HG03135 (cell line): ENCODE results near the gene KATNAL2.
"Not testable (repeated sequence)": the region's sequence is repeated elsewhere in the genome, so short reads cannot be mapped to it uniquely, and the experiment has no call there.

Experiments
- ATAC-seq: cut with Tn5 transposase; IDR thresholded peaks from one replicate; pipeline ENCODE4 v1.9.1; 2021; ENCODE audit warnings: mild to moderate bottlenecking, moderate library complexity; ENCODE audit not compliant: unreplicated experiment

The KATNAL2 gene

DNA sequence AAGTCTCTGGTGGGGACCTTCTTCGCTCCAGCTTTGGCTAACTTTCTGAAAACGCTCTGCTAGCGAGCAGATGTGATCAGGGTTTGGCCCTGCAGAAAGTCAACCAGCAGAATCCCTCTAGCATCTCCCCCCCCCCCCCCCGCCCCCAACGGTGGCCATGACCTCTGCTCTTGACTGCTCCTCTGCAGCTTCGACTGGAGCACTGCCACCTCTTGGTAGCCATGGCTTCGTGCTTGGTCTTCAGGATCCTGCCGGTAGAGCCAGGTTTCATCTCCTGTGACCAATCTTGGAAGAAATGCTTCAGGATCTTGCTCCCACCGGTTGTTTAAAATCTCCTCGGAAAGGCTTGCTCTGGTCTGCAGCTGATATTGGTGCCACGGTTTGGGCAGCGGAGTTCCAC lies 113.5 kb downstream of the KATNAL2 start:
- ATAC-seq = not testable (repeated sequence)

DNA sequence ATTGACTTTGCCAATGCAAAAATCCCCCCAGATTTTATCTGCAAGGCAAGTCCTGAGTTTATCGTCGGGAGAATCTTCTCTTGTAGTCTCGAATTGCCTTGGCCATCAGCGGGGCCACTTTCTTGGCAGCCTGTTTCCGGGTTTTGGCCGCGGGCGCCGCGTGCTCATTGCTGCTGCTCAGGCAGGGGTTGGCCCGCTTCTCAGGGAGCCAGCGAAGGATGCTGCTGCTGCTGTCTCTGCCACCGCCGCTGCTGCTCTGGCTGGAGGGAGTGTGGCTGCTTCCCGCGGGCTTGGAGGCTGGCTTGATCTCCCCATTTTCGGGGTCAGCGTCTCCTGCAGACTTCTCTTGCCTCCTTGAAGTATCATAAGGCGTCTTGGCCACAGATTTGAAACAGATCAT lies 115.5 kb downstream of the KATNAL2 start:
- no peak for ATAC-seq

DNA sequence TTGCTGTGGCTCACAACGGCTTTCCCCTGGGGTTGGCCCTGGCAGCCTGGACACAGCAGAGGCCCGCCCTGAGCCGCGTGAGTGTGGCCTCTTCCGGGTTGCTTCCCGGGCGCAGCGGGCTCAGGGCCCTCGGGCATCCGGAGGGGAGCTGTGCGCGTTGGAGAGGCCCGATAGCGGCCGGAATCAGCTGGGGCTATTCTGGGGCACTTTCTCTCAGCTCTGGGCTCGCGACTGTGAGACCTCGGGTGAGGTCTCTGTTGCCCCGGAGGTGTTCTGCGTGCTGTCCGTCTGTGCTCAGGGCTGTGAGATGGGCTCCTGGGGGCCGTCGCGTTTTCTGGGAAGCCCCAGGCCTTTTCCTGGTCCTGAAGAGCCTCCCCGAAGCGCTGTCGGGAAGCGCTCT lies 117.2 kb downstream of the KATNAL2 start:
- not testable (repeated sequence) for ATAC-seq

DNA sequence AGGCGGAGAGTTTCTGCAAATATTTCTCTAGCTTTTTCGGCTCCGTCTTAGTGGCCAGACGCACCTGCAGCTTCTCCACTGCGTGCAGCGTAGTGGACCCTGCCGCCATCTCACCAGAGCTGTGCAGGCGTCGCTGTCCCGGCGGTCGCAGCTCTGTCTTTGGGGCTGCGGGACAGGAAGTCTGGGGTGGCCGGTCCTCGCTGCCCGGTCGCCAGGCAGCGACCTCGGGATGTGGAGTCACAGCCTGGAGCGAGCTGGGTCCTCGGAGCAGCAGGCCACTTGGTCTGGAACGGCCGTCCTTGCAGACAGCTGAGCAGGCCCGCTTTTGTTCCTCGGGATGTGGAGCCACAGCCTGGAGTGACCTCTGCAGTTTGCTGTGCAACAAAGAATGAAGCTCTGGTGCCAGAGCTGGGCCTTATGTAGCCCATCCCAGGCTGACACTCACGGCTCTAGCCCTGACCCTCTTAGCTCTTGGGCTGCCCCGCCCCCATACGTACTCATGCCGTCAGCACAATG lies 117.8 kb downstream of the KATNAL2 start, which contains the start of gene ELOA2:
Gene ELOA2 (minus strand): TSS at position 466 of the 516 bp plus-strand sequence. CDS start 357 bp downstream, at position 109.
- no peak for ATAC-seq

DNA sequence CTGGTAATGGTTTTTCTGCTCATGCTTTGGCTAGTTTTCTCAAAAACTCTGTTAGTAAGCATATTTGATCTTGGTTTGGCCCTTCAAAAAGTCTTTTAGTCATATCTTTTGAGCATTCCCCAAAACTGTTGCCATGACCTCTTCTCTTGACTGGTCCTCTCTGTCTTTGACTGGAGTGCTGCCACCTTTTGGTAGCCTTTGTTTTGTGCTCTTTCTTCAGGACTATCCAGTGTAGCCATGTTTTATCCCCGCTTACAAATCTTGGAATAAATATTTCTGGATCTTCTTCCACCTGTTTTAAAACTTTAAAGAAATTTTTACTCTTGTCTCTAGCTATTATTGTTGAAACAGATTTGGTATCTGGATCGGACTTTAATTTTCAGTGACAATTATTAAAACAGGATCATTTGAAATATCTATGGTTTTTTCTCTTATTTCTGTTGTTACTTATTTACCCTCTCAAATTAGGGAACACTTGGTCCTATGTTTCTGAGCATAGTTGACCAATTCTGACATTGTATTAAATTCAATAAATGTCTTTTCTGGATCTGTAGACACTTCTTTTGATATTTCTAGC lies 119.0 kb downstream of the KATNAL2 start:
- ATAC-seq = no peak

DNA sequence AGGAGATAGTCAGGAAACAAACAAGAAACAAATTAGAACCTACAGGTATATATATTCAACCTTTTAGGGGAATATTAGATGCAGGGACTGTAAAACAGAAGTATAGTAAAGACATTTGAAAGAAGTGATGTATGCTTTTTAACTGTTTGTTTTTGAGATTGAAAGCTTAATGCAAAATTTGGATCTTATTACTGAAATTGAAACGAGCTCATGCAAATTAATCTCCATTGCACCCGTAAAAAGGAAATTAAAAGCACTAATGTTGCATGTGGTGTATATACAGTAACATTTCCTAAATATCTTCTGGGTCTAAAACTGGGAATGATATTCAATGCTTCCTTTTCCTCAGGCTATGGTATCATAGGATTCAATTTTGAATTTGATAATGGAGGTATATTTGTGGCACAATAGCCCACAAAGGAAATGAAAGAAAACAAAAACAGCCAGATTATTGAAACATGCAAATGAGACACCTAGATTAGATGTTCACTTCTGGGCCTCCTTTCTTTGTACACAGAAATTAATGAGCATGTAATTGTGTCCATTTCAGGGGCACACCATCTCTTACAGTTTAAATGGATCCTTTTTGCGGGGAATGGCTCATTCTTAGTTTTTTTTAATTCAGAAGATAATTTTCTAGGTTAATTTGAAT lies 119.7 kb downstream of the KATNAL2 start:
- ATAC-seq = no peak

DNA sequence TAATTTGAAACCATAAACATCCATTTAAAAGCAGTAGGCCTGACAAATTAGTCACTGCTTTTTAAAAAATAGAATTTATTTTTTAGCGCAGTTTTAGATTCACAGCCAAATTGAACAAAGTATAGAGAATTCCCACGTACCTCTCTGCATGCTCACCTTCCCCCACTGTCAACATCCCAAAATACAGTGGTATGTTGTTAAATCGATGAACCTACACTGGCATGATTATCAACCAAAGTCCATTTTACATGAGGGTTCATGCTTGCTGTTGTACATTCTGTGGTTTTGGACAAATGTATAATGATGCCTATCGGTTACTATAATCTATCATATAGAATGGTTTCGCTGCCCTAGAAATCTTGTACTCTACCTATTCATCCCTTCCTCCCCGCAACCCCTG lies 123.6 kb downstream of the KATNAL2 start:
- ATAC-seq = no peak

DNA sequence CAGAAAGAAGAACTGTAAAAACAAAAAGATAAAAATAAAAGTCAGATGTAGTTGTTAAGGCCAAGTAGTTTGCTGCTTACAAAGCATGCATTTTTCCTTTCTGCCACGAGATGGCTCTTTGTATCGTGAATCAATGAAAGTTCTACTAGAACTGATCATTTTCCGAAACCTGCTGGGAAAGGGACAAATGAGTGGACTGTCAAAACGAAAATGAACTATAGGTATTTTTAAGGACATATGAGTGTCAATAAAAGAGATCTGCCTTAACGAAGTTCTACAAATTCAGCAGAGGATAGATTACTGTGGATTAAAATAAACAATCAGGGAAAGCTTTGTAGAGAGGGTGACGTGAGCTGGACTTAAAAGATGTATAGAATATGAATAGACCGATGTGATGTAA lies 133.1 kb downstream of the KATNAL2 start:
- no peak for ATAC-seq

DNA sequence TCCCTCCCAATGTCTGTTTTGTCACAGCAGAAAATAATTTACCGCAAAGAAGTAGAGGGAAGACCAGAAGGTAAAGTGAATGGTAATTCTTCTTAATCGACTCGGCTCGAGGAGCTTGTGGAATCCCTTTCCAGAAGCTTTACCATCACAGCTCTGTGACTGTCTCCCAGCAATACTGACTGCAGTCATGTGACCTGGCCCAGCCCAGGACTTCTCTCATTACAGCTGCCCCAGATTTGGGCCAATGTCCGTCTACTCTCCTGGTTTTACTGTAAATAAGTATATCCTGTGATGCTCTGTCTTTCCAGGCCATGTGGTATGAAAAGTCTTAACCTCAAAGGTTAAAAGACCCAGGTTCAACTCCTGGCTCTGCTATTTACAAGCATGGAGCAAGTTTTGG lies 137.0 kb downstream of the KATNAL2 start:
- no peak for ATAC-seq

DNA sequence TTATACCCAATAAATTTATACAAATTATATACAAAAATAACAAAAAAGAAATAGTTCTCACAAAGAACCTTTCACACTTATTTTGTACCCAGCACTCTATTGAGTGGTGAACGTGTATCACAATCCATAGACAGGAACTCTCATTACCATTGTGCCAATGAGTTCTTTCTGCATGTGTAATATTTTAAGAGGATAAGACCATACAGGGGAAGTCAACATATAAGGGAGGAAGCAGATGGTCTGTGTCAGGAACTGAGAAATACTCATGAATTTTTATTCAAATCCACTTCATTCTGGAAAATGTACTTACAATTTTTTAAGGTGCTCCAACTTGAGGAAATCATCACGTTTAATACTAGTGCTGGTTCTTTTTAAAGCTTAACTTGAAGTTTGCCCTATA lies 145.1 kb downstream of the KATNAL2 start:
- no peak for ATAC-seq

DNA sequence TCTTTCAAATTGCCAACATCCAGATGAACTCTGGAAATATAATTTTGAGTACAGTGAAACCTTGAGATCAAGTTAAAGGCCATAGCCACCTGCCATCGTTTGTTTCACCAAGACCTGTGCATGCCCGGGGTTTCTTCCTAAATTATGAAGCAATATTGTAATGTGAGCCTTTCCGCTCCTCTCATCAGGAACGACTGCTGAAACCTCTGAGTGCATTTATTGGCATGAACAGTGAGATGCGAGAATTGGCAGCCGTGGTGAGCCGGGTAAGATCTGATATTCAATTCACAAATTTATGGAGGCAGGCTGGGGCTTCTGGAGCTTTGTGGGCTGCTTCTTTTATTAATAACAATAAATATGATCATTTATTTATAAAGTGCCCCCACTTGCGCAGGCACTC lies 145.7 kb downstream of the KATNAL2 start:
- ATAC-seq = no peak

DNA sequence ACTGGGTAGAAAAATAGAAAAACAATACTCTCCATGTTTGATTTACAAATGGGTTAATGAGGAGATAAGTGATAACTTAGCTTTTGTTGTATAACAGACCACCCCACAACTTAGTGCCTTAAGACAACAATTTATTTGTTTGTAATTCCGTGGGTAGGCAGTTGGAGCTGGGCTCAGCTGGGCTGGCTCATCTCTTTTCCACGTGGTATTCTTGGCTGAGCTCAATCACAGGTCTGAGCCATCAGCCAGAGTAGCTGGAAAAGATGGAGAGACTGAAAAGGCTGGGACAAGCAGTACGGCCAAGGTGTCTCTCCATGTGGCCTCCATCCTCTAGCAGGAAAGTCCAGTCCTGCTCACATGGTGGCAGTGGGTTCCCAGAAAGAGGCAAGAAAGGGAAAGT lies 150.2 kb downstream of the KATNAL2 start:
- no peak for ATAC-seq

DNA sequence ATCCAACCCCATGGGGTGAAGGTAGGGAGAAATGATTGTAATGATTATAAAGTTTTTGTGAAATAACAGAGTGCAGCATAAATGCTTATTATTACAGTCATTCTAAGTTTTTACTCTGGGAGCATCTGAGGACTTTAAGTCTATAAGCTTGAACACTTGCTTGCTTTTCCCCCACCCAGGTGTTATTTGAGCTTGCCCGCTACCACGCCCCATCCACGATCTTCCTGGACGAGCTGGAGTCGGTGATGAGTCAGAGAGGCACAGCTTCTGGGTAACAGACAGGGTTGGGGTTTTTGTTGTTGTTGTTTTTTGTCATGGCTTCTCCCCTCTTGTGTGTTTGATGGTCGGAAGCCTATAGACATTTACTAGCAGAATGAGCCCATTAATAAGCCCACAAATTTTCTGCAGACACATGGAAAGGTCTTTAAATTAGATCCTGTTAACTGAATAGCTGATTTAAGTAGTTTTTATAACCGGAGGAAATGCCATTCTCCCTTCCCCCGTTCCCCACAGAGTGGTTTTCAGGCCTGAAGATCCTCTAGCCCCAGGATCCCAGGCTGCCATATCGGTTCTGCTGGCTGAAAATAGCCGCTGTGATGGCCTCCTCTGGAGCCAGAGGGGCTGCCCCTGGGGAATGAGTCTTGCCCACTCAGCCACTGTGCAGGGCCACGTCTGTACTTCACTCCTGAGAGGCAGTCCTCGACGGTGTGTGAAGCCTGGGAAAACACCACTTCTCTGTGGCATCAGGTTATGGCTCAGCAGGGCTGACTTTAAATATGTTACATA lies 157.9 kb downstream of the KATNAL2 start:
- ATAC-seq = no peak

DNA sequence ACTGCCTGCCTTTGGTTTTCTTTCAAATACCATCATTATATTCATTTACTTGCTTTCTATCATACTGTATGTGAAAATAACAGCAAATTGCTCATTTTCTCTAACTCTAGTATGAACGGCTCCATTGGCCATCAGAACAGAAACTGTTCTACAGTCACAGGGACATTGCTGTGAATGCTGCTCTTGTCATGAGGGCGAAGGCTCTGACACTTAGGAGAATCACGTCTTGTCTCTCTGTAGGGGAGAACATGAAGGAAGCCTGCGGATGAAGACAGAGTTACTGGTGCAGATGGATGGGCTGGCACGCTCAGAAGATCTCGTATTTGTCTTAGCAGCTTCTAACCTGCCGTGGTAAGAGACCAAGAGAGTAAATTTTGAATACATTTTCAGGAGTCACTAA lies 159.7 kb downstream of the KATNAL2 start:
- no peak for ATAC-seq

DNA sequence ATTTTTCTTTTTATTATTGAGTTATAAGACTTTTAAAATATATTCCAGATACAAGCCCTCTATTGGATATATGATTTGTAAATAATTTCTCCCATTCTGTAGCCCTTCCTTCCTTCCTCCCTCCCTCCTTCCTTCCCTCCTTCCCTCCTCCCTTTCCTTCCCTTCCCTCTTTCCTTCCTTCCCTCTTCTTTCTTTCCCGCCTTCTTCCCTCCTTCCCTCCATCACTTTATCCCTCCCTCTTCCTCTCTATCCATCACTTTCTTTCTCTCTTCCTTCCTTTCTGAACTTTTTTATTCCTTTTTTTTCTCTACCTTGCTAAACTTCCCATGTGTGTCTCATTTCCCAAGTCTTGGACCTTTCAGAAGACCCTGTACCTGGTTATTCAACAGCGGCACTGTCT lies 163.5 kb downstream of the KATNAL2 start:
- ATAC-seq = no peak

DNA sequence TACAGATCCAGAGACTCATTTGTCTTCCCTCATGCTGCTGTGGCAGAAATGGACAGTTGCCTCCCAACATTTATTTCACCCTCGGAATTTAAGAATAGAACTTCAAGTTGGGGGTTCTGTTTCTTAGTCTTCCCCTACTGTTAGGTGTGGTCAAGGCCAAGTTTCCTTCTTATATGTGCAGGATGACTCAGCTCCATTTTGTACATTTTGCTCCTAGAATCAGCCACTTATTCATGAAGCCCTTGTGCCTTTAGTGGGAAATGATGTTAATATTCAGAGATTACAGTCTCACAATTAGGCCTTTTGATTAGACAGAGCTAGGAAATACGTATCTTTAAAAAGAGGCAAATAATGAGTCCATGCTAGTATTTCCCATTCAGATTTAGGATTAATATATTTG lies 164.2 kb downstream of the KATNAL2 start:
- no peak for ATAC-seq

DNA sequence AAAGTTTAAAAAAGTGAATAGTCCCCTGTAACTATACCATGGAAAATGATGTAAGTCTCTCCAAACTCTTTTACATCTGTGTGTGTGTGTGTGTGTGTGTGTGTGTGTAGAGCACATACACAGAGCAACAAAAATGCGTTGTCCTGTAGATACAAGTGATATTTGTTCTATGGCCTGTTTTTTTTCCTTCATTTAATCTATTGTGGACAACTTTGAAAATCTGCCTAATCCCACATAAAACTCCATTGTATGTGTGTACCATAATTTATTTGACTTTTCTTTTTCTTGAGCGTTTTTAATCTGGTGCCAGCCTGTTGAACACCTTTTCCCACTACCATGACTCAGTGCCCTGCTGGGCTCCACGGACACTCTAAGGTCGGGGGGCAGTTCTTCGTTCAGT lies 170.3 kb downstream of the KATNAL2 start:
- no peak for ATAC-seq

DNA sequence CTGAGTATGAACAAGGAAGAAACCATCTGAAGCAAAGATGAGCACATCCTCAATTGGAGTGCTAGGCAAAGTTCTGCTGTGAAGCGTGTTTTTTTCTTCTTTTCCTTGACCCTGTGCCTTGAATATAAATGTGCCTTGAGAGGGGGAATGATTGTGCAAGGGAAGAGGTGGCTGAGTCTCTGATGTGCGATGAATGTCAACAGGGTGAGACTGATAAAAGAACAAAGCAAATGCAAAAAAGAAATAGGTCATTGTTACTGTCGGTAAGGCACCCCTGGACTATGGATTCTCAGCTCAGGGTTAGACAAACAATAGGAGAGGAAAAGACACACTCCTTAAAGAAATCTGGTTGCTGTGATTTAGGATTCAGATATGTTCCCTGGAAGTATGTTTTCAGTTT lies 178.4 kb downstream of the KATNAL2 start:
- ATAC-seq = no peak

DNA sequence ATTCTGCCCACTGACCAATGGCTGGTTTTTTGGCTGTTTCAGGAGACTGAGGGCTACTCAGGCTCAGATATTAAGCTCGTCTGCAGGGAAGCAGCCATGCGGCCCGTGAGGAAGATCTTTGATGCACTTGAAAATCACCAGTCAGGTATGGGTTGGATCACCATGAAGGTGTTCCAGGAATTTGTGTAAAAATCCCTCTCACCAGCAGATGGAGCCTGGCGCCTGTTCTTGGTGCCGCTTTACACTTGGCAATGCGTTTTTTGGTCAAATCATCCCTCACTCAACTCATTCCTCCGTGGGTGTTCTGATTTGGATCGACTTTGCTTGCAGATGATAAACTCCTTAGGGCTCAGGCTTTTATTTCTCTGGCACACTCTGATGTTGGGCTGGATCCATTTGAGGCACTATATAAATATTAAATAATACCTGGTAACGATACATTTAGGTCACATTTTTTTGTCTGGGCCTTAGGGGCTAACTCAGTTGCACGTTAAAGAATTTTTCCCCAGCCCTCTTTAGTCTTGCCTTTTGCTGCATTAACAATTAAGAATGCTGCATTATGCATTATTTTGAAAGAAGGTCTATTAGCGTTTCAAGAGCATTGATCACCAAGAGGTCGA lies 182.9 kb downstream of the KATNAL2 start:
- ATAC-seq = no peak

DNA sequence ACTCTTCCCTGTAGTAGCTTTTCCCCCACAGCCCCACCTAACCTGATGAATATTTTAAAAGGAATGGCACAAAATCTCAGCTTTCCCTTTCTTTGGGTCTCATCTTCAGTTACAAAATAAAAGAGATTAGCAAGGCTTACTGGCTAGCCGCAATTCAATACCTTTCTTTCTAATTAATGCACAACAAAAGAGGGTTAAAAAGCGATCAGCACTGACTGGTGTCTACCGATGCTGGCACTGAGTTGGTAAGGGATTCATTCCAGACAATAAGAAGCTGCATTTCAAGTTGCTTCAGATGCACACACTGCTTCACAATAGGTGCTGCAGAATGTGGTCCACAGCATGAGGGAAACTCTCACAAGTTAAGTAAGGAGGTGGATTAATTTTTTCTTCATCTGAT lies 191.0 kb downstream of the KATNAL2 start:
- no peak for ATAC-seq

DNA sequence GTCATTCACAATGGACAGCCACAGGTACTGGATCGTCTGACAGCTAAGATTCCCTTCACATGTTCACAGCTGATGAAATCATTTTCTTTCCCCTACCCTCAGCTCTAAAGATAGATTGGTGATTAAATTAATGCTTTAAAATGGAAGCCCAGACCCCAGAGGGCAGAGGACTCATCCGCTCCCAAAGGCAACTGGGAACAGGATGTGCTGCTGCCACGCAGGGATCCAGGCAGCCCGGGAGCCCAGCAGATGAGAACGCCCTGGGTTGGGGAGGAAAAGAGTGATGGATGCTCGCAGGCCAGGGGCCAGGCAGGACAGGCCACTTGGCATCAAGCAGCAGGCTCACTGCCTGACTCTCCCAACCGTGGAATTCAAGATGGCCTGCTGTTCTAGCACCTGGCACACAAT lies 191.6 kb downstream of the KATNAL2 start:
- ATAC-seq = no peak

DNA sequence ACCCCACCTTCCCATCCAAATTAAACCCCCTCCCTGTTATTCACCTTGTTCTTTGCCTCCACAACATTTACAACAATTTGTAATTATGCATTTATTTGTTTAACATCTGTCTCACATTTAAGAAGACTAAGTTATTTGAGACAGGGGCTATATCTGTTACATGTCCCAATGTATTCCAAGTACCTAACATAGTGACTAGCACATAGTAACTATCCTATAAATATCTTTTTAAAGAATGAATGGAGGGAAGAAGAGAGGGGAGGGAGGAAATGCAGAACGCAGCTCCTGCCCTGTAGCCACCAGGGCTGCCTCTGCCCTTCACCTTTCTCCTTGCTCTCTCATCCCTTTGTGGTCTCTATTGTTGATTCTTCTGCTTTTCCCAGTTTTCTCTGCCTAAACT lies 192.3 kb downstream of the KATNAL2 start:
- ATAC-seq = no peak
